IPS-18a (cell line): Measurements from ENCODE around the gene SKAP2.

Source experiments
- H3K27ac ChIP-seq: one replicate; pipeline ENCODE4 v1.5.1; 2013; ENCODE audit warnings: low read length
- H3K27me3 ChIP-seq: one replicate; pipeline ENCODE4 v1.6.1; 2013; ENCODE audit warnings: mild to moderate bottlenecking, low read length; ENCODE audit not compliant: control insufficient read depth, insufficient read depth
- H3K36me3 ChIP-seq: one replicate; pipeline ENCODE4 v1.6.1; 2013; ENCODE audit warnings: low read depth, low read length; ENCODE audit not compliant: control insufficient read depth
- H3K4me1 ChIP-seq: one replicate; pipeline ENCODE4 v1.6.1; 2013; ENCODE audit warnings: low read depth, low read length; ENCODE audit not compliant: control insufficient read depth
- H3K4me3 ChIP-seq: one replicate; pipeline ENCODE4 v1.5.1; 2013; ENCODE audit warnings: low read length
- H3K9ac ChIP-seq: one replicate; pipeline ENCODE4 v1.6.1; 2013; ENCODE audit warnings: mild to moderate bottlenecking, low read length, moderate library complexity
- H3K9me3 ChIP-seq: one replicate; pipeline ENCODE4 v1.6.1; 2013; ENCODE audit warnings: low read depth, low read length; ENCODE audit not compliant: control insufficient read depth

The SKAP2 gene

GRCh38 chr7:26673858-26674257 is 190.5 kb downstream of the SKAP2 start:
- Histone ChIP-seq H3K9ac (no peak overlapping the region), H3K9me3 (no peaks in the 10 kb centered on the region), H3K36me3 (no peaks in the 10 kb centered on the region), H3K27ac (no peak overlapping the region), H3K4me1 (no peaks in the 10 kb centered on the region), H3K27me3 (no peaks in the 10 kb centered on the region), H3K4me3 (no peak overlapping the region)

DNA sequence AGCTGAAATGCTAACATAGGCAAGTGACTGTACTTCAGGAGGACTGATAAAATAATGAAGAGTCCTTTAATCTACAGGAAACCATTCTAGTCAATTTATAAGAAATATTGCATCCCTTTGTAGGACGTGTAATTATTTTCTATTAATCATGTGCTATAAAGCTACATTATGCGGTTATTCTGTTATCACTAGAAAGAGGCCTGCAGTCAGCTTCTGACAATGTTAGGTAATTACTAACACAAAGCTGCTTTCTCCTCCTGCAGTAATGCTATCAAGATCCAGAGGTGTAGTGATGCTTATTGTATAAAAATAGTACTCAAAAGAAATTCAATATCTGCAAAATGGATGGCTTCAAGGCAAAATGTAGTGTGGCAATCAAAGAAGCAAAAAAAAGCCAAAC is 191.1 kb downstream of the SKAP2 start:
- Histone ChIP-seq H3K27me3 (no peaks in the 10 kb centered on the region), H3K4me1 (no peaks in the 10 kb centered on the region), H3K27ac (no peak overlapping the region), H3K9ac (no peak overlapping the region), H3K4me3 (no peak overlapping the region), H3K36me3 (no peaks in the 10 kb centered on the region), H3K9me3 (no peaks in the 10 kb centered on the region)

GRCh38 chr7:26670841-26671240 is 193.5 kb downstream of the SKAP2 start:
- Histone ChIP-seq H3K27me3 (no peaks in the 10 kb centered on the region), H3K36me3 (no peaks in the 10 kb centered on the region), H3K27ac (no peak overlapping the region), H3K4me3 (no peak overlapping the region), H3K9me3 (no peaks in the 10 kb centered on the region), H3K4me1 (peaks cover 5% of the 10 kb centered on the region), H3K9ac (no peak overlapping the region)

DNA sequence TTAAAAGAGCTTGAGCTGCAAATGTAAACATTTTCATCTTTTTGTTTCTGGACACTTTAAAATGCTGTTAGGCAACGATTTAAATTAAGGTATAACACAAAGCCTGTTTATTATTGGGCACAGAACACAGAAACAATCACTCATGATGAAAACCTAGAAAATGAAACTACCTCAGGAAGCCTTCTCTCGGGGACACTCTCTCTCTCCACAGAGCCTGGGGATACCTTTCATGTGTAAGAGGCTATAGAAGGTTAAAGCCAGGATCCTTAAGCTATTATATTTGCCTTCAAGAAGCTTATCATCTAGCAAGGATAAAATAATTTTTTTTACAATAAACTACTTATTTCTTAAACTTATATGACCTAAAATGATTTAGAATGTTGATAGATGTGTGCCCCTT is 194.1 kb downstream of the SKAP2 start:
- H3K4me1 ChIP-seq, result peaks cover 5% of the 10 kb centered on the region
- H3K27me3 ChIP-seq, result no peaks in the 10 kb centered on the region
- no peaks in the 10 kb centered on the region for H3K9me3 ChIP-seq
- no peak overlapping the region for H3K9ac ChIP-seq
- H3K4me3 ChIP-seq, result no peak overlapping the region
- no peaks in the 10 kb centered on the region for H3K36me3 ChIP-seq
- no peak overlapping the region for H3K27ac ChIP-seq

GRCh38 chr7:26668821-26669220 is 195.6 kb downstream of the SKAP2 start:
- Histone ChIP-seq H3K9ac (no peak overlapping the region), H3K27me3 (no peaks in the 10 kb centered on the region), H3K4me1 (peaks cover 5% of the 10 kb centered on the region), H3K27ac (no peak overlapping the region), H3K4me3 (no peak overlapping the region), H3K9me3 (no peaks in the 10 kb centered on the region), H3K36me3 (no peaks in the 10 kb centered on the region)

GRCh38 chr7:26667514-26668133 is 196.8 kb downstream of the SKAP2 start:
- Histone ChIP-seq H3K9me3 (no peaks in the 10 kb centered on the region), H3K4me1 (peaks cover 5% of the 10 kb centered on the region), H3K27me3 (no peaks in the 10 kb centered on the region), H3K9ac (no peak overlapping the region), H3K27ac (no peak overlapping the region), H3K4me3 (no peak overlapping the region), H3K36me3 (no peaks in the 10 kb centered on the region)

DNA sequence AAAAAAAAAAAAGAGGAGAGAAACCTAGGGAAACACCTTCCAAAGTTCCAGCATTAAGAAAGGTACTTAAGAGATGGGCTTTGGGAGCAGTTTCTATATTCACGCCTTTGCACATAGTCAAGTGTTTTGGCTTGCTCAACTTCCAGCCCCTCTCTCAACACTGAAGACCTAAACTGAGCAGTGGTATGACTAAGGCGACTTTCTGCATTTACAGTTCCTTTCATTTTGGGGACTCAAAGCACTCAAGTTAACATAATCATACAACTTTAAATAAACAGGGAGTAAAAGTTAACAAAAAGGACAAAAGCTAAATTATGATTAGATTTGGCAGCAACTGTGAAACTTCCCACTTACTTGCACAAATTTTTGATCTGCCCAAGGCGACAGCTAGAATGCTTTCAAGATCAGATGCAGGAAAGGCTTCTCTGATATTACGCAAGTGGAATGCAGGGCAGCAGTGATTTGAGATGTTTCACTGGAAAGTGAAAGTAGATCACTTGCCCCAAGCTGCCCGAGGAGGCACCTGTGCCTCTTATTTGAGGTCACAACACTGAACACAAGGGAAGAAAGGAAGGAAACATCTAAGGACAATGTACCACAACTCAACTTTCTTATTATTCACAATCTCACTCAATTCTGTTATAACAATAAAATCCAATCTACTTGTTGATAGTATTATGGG is 199.5 kb downstream of the SKAP2 start:
- no peak overlapping the region for H3K27ac ChIP-seq
- no peaks in the 10 kb centered on the region for H3K36me3 ChIP-seq
- no peak overlapping the region for H3K9ac ChIP-seq
- peaks cover 5% of the 10 kb centered on the region for H3K4me1 ChIP-seq
- no peaks in the 10 kb centered on the region for H3K9me3 ChIP-seq
- no peak overlapping the region for H3K4me3 ChIP-seq
- H3K27me3 ChIP-seq, result no peaks in the 10 kb centered on the region

DNA sequence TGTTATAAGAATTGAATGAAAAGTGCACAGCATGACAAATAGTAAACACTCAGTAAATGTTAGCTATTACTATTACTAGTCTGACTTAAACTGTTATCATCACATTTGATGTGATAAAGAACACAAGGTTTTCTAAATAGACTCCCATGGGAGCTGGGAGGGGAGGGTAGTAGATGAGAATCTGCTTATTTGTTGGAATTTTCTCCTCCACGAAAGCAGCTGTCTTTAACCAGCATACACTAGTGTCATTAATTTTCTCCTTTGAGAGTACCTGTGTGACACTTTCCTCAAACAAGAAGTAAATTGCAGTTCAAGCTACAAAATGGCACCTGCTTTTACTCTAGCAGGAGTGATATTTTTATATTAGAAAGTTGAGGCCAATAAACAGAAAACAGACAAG is 200.1 kb downstream of the SKAP2 start:
- H3K4me1 ChIP-seq, result peaks cover 6% of the 10 kb centered on the region
- no peaks in the 10 kb centered on the region for H3K27me3 ChIP-seq

DNA sequence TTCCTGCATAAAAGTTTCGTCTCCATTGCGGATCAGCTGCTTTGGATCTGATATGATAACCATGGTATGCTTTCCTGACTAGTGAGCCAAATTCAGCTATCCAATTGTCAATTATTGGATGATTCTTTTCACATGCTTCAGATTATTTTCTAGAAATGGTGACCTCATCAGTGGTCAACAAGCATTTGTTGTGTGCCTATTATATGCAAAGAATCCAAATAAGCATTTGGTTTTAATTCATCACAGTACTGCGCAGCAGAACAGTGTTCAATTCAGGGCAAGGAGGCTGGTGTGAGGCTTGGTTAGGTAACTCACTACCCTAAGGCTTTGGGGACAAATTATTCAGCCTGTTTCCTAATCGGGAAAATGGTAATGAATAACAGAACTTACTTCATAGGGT is 200.5 kb downstream of the SKAP2 start:
- Histone ChIP-seq H3K4me3 (no peak overlapping the region), H3K27me3 (no peaks in the 10 kb centered on the region), H3K4me1 (peaks cover 10% of the 10 kb centered on the region), H3K9ac (no peak overlapping the region), H3K9me3 (no peaks in the 10 kb centered on the region), H3K36me3 (no peaks in the 10 kb centered on the region), H3K27ac (no peak overlapping the region)

More for the DNA sequence above, 200.1 kb downstream of the SKAP2 start:
- Histone ChIP-seq H3K4me3 (no peak overlapping the region), H3K9me3 (no peaks in the 10 kb centered on the region), H3K36me3 (no peaks in the 10 kb centered on the region), H3K9ac (no peak overlapping the region), H3K27ac (no peak overlapping the region)

DNA sequence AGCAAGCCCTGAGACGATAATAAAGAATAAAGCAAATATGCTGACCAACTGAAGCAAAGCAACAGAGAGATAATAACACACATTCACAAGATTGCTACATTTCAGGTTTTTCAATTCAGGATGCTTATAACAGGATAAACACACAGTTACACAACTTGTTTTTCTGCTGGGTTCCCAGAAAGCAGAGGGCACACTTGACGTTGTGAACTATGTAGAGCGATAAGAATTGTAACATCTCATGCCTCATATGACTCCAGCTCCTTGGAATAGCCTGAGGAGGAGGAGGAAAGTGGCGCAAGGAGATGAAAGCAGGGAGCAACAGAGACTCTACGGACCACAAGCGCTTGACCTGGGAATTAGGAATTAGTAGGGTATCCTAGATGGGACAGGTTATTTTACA is 201.7 kb downstream of the SKAP2 start:
- Histone ChIP-seq H3K27me3 (no peaks in the 10 kb centered on the region), H3K4me3 (no peak overlapping the region), H3K36me3 (no peaks in the 10 kb centered on the region), H3K27ac (no peak overlapping the region), H3K9ac (no peak overlapping the region), H3K9me3 (no peaks in the 10 kb centered on the region), H3K4me1 (peaks cover 19% of the 10 kb centered on the region)

- Histone ChIP-seq H3K9me3 (no peaks in the 10 kb centered on the region), H3K27ac (no peak overlapping the region), H3K4me1 (peaks cover 51% of the 10 kb centered on the region), H3K9ac (no peak overlapping the region), H3K36me3 (no peaks in the 10 kb centered on the region), H3K27me3 (no peaks in the 10 kb centered on the region), H3K4me3 (no peak overlapping the region)
Measured at GRCh38 chr7:26659121-26659520, 205.3 kb downstream of the SKAP2 start.
